Kidney (tissue), 14 donors: ENCODE data around the gene SH3PXD2B. TPM values are rescaled to one million over a fixed set of nuclear protein-coding genes. Genes with fewer than 3 reads are reported as not detected.

Experiments
- DNase-seq, 5 donors: peaks; one replicate each; pipeline ENCODE4 v3.0.0-alpha.2; 2013 to 2020
- FAIRE-seq: peaks from 2 replicates; lab custom pipeline; 2012; peaks lifted over from hg19 to GRCh38; lab: Jason Lieb, UNC
- H3K27ac ChIP-seq, 2 donors: one replicate each; pipeline ENCODE4 v1.7.0; 2013; ENCODE audit warnings: low read depth in 2 of 2, low read length in 2 of 2, inconsistent platforms in 1 of 2
- H3K27me3 ChIP-seq: one replicate; pipeline ENCODE4 v1.7.1; 2013; ENCODE audit warnings: low read length, inconsistent platforms; ENCODE audit not compliant: control insufficient read depth, insufficient read depth
- H3K36me3 ChIP-seq, 3 donors: one replicate each; pipeline versions ENCODE4 v1.7.0 to v1.7.1; 2013; ENCODE audit warnings: low read length in 3 of 3, control low read depth in 1 of 3, inconsistent platforms in 1 of 3; ENCODE audit not compliant: insufficient read depth in 3 of 3, control insufficient read depth in 2 of 3
- H3K4me1 ChIP-seq, 3 donors: one replicate each; pipeline versions ENCODE4 v1.7.0 to v1.7.1; 2013; ENCODE audit warnings: low read length in 3 of 3, inconsistent platforms in 1 of 3, low read depth in 1 of 3; ENCODE audit not compliant: control insufficient read depth in 2 of 3, insufficient read depth in 2 of 3
- H3K4me3 ChIP-seq, 3 donors: one replicate each; pipeline versions ENCODE4 v1.7.0 to v1.8.1; 2013; ENCODE audit warnings: low read length in 3 of 3, control low read depth in 1 of 3, inconsistent platforms in 1 of 3
- H3K9ac ChIP-seq, 3 donors: one replicate each; pipeline versions ENCODE4 v1.7.0 to v1.7.1; 2013; ENCODE audit warnings: low read length in 3 of 3, control low read depth in 1 of 3, inconsistent platforms in 1 of 3
- H3K9me3 ChIP-seq, 3 donors: one replicate each; pipeline versions ENCODE4 v1.7.0 to v1.7.1; 2013; ENCODE audit warnings: low read length in 3 of 3, control low read depth in 1 of 3, inconsistent platforms in 1 of 3; ENCODE audit not compliant: control insufficient read depth in 2 of 3, insufficient read depth in 1 of 3
- intact Hi-C: fragments of 100-400 bp; cut with DNase I; formaldehyde crosslinking; loops from one replicate; pipeline ENCODE4 v1.11.1; 2022
- polyA plus RNA-seq: library from polyadenylated mRNA; stranded (reverse); fragments of 350-450 nt; fragmentation: Illumina TruSeq; extraction: RNeasy Lipid Tissue Mini Kit (QIAGEN cat#74804); gene quantifications from one replicate; pipeline ENCODE4 v1.2.3, GENCODE V29; 2014; ENCODE audit warnings: low read depth, low replicate concordance; ENCODE audit not compliant: insufficient read depth
- total RNA-seq: library from RNA; stranded (reverse); fragmentation: NEBNext Ultra II Directional; extraction: Animal tissue kit (Norgen Biotek cat#: 25700); gene quantifications from one replicate; pipeline ENCODE4 v1.2.1, GENCODE V29; 2021
- TF ChIP-seq, protein P1 (sequence below): IDR thresholded peaks from 3 replicates; pipeline ENCODE4 v1.5.1; 2012; ENCODE audit warnings: mild to moderate bottlenecking, moderate library complexity, borderline replicate concordance; ENCODE audit not compliant: insufficient read depth; ENCODE audit errors: extremely low read depth
- donor health status: control.
- donor health status: control.
- donor health status: control.
- donor health status: control.
- donor health status: control.
- donor health status: DM: yes; HTN: yes; CAD: no.
- donor health status: Normal renal cell carcinoma (clear cell type).

SH3PXD2B gene
- total and polyA plus RNA-seq, 2 donors from 2014 or later: 3.1 to 22.8 TPM

DNA sequence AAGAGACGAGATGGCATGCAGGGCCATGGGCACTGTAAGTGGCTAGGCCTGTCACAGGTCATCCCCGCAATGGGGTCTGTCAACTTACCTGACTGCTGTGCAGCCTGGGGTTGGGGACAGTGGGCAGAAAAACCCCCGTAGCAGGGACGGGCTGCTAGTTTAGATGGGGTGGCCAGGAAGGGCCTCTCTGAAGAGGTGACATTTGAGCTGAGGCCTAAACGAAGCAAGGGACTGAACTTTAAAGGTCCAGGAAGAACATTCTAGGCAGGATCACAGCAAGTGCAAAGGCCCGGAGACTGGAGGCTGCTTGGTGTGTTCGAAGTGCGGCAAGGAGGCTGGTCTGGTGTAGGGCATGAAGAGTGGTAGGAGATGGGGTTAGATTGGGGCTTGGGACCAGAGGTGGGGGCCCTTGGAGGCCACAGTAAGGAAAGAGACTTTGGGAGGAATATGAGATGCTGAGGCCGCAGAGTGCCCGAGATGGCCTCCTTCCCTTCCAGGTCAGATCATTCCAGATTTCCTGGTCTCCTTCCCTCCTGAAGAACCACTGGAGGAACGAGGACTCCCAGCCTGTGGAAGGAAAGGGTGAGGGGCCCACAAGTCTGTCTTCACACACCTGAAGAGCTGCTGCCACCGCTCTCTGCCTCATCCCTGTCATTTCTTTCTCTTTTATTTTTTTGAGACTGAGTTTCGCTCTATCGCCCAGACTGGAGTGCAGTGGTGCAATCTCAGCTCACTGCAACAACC, 37.9 kb upstream of the SH3PXD2B start:
- H3K36me3 ChIP-seq: no peaks in the 10 kb centered on the region
- H3K27me3 ChIP-seq: no peaks in the 10 kb centered on the region
- H3K9ac ChIP-seq: no peak overlapping the region
- DNase-seq (peak in 1 of 5 donors; percentile 9), FAIRE-seq (no peak)
- peaks cover 0 to 6% (median 0%) of the 10 kb centered on the region in 3 donors for H3K4me1 ChIP-seq
- intact Hi-C loops: no loop called here
- H3K9me3 ChIP-seq: no peaks in the 10 kb centered on the region
- TF ChIP-seq, protein P1, sequence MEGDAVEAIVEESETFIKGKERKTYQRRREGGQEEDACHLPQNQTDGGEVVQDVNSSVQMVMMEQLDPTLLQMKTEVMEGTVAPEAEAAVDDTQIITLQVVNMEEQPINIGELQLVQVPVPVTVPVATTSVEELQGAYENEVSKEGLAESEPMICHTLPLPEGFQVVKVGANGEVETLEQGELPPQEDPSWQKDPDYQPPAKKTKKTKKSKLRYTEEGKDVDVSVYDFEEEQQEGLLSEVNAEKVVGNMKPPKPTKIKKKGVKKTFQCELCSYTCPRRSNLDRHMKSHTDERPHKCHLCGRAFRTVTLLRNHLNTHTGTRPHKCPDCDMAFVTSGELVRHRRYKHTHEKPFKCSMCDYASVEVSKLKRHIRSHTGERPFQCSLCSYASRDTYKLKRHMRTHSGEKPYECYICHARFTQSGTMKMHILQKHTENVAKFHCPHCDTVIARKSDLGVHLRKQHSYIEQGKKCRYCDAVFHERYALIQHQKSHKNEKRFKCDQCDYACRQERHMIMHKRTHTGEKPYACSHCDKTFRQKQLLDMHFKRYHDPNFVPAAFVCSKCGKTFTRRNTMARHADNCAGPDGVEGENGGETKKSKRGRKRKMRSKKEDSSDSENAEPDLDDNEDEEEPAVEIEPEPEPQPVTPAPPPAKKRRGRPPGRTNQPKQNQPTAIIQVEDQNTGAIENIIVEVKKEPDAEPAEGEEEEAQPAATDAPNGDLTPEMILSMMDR: no peak
- no peak overlapping the region for H3K27ac ChIP-seq
- no peak overlapping the region for H3K4me3 ChIP-seq

DNA sequence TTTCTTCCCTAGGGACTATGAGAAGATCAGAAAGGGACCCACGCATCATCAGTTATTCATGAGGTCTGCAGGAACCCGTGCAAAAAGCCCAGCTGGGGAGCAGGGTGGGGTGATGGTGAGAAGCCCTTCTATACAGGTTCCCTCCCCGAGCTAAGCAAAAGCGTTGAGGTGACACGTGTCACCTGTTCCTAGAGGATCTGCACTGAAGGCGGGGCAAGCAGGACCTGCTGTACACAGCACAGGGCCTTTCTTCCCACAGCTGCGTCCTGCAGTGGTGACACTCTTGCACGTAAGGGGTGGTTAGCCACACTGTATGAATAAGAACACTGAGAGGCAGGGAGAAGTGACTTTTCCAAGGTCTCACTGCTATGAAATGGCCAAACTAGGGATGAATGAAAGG, 37.2 kb upstream of the SH3PXD2B start:
- FAIRE-seq (no peak), DNase-seq (peak in 1 of 5 donors; percentile 29)
- intact Hi-C loops: no loop called here
- H3K27ac ChIP-seq: no peak overlapping the region
- H3K4me1 ChIP-seq: peaks cover 0 to 3% (median 0%) of the 10 kb centered on the region in 3 donors
- TF ChIP-seq, protein P1: no peak
- H3K36me3 ChIP-seq: no peaks in the 10 kb centered on the region
- H3K27me3 ChIP-seq: no peaks in the 10 kb centered on the region
- no peak overlapping the region for H3K4me3 ChIP-seq
- H3K9ac ChIP-seq: no peak overlapping the region
- H3K9me3 ChIP-seq: no peaks in the 10 kb centered on the region

DNA sequence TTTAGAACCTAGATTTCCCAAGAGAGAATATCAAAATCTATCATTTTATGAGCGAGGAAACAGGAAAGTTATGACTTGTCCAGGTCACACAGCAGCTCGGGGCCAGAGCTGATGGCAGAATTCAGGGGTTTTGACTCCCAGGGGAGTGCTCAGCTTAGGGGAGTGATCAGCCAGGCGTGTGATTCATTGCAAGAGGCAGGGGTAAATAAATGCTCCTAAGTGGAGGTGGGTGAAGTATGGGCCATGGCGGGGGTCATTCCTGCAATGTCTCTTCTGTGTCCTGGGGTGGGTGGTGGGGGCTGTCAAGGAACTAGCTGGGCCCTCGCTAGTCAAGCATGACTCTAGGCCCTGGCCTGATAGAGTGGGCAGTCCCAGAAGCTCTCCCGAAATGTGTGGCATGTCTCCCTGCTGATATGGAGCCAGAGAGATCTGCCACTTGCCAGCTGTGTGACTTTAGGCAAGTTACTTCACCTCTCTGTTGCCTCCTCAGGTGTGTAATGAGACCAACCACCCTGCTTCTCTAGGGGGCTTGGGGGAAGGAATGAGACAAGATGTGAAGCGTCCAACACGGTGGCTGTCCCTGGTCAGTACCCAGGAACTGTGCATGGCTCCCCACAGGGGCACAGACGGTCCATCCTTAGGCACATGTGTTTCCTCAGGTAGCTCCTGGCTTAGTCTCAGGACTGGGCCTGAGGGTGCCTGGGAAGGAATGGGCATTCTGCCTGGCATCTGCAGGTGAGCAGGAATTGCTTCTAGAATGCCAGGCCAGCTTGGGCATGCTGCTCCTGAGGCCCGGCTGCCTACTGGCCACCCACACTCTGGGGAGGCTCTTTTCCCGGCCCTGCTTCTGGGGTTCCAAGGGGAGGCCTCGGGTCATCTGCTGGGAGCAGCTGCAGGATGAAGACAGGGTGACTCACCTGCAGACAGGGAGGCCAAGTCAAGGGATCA, 36.5 kb upstream of the SH3PXD2B start:
- Histone ChIP-seq H3K4me1 (peaks cover 0 to 2% (median 0%) of the 10 kb centered on the region in 3 donors), H3K36me3 (no peaks in the 10 kb centered on the region), H3K27me3 (no peaks in the 10 kb centered on the region), H3K4me3 (no peak overlapping the region), H3K9me3 (no peaks in the 10 kb centered on the region), H3K9ac (no peak overlapping the region), H3K27ac (no peak overlapping the region)
- FAIRE-seq: no peak
- peak in 1 of 5 donors; percentile 25 for DNase-seq
- intact Hi-C loops: no loop called here
- TF ChIP-seq, protein P1: no peak
